ENCODE results near the gene IGSF23.

GRCh38 chr19:44603201-44603945 is 10.0 kb upstream of the IGSF23 start:
- TF ChIP-seq CTCF (IDR thresholded peaks at IDR 0.05) (no peak), POLR2A (IDR thresholded peaks at IDR 0.05) (no peak)
